ENCODE results near the gene LARP1.
"Not testable (repeated sequence)": the region's sequence is repeated elsewhere in the genome, so short reads cannot be mapped to it uniquely, and the experiment has no call there.

The LARP1 gene

GRCh38 chr5:154736372-154736771 is 18.8 kb upstream of the LARP1 start:
- DNase-seq: not testable (repeated sequence)

GRCh38 chr5:154737667-154738320 is 17.4 kb upstream of the LARP1 start:
- DNase-seq: no peak

- peak; percentile 33 for DNase-seq
Measured at GRCh38 chr5:154740483-154740882, 14.7 kb upstream of the LARP1 start.

- DNase-seq: peak; percentile 68
Measured at GRCh38 chr5:154740957-154741356, 14.2 kb upstream of the LARP1 start.

GRCh38 chr5:154741415-154741814 is 13.8 kb upstream of the LARP1 start:
- no peak for DNase-seq

- DNase-seq: no peak
Measured at GRCh38 chr5:154743812-154744211, 11.4 kb upstream of the LARP1 start.

- no peak for DNase-seq
Measured at GRCh38 chr5:154745349-154745748, 9.8 kb upstream of the LARP1 start.

GRCh38 chr5:154749491-154749890 is 5.7 kb upstream of the LARP1 start:
- DNase-seq: peak; percentile 31

- DNase-seq: not testable (repeated sequence)
Measured at GRCh38 chr5:154750641-154751040, 4.5 kb upstream of the LARP1 start.

GRCh38 chr5:154751854-154752253 is 3.3 kb upstream of the LARP1 start:
- no peak for DNase-seq

GRCh38 chr5:154753792-154754191 is 1.4 kb upstream of the LARP1 start:
- peak; percentile 72 for DNase-seq

- DNase-seq: peak; percentile 96
Measured at GRCh38 chr5:154754460-154755360, 467 bp upstream of the LARP1 start.

GRCh38 chr5:154756009-154756867 is 1.1 kb downstream of the LARP1 start:
- DNase-seq: no peak

GRCh38 chr5:154756868-154757813 is 2.0 kb downstream of the LARP1 start:
- no peak for DNase-seq

GRCh38 chr5:154757814-154758406 is 2.7 kb downstream of the LARP1 start:
- DNase-seq: no peak

- DNase-seq: no peak
Measured at GRCh38 chr5:154758493-154758892, 3.3 kb downstream of the LARP1 start.

- no peak for DNase-seq
Measured at GRCh38 chr5:154758977-154759376, 3.8 kb downstream of the LARP1 start.

- not testable (repeated sequence) for DNase-seq
Measured at GRCh38 chr5:154759868-154760267, 4.7 kb downstream of the LARP1 start.

GRCh38 chr5:154761046-154761736 is 6.0 kb downstream of the LARP1 start:
- DNase-seq: no peak

- DNase-seq: no peak
Measured at GRCh38 chr5:154762261-154762660, 7.1 kb downstream of the LARP1 start.

- DNase-seq: no peak
Measured at GRCh38 chr5:154762700-154763099, 7.5 kb downstream of the LARP1 start.

Data from NCI-H446 treated with DMSO at 0.1 percent for 48 hours (cell line).